Esophagus muscularis mucosa (tissue), 4 donors: ENCODE data around the gene GATA3.

Experiments used
- EP300 ChIP-seq: sonication (generic); formaldehyde crosslinking; IDR thresholded peaks from one replicate; pipeline ENCODE4 v1.6.1; 2017; ENCODE audit warnings: antibody characterized with exemption
- POLR2A ChIP-seq: fragments of 450-650 bp; IDR thresholded peaks from one replicate; pipeline ENCODE4 v1.6.1; 2017; ENCODE audit warnings: antibody characterized with exemption, moderate library complexity, mild to moderate bottlenecking, low read depth
- TF ChIP-seq, protein P1 (sequence below), 3 experiments: fragments of 200-600 bp in 2 of 3; fragments of 450-650 bp in 1 of 3; sonication (generic) in 2 of 3; IDR thresholded peaks; one replicate each; pipeline ENCODE4 v1.5.1; 2017 to 2019; ENCODE audit warnings: antibody characterized with exemption in 3 of 3, mild to moderate bottlenecking in 2 of 3, moderate library complexity in 1 of 3

DNA sequence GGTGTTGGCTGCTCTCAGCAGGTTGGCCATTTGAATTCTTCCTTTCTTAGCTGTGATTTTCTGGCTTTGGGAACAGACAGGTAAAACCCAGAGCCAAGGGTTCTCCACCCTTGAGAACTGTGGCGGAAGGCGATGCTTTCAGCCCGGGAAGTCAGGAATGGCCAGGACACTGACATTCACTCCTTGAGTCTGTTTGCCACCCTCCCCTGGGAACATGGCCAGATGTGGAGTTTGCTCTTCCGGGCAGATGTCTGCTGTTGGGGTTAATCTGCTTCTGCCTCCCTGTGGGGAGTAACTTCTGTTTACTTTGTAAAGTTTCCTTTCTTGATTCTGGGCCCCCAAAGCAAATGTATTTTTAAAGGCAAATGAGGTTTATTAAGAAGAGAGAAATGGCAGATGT lies 17.7 kb downstream of the GATA3 start:
- TF ChIP-seq POLR2A (no peak), EP300 (no peak)
- TF ChIP-seq, protein P1, sequence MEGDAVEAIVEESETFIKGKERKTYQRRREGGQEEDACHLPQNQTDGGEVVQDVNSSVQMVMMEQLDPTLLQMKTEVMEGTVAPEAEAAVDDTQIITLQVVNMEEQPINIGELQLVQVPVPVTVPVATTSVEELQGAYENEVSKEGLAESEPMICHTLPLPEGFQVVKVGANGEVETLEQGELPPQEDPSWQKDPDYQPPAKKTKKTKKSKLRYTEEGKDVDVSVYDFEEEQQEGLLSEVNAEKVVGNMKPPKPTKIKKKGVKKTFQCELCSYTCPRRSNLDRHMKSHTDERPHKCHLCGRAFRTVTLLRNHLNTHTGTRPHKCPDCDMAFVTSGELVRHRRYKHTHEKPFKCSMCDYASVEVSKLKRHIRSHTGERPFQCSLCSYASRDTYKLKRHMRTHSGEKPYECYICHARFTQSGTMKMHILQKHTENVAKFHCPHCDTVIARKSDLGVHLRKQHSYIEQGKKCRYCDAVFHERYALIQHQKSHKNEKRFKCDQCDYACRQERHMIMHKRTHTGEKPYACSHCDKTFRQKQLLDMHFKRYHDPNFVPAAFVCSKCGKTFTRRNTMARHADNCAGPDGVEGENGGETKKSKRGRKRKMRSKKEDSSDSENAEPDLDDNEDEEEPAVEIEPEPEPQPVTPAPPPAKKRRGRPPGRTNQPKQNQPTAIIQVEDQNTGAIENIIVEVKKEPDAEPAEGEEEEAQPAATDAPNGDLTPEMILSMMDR (IDR thresholded peaks at IDR 0.05), result no peak
